ENCODE measurements around the gene ADARB1.

Gene ADARB1

DNA sequence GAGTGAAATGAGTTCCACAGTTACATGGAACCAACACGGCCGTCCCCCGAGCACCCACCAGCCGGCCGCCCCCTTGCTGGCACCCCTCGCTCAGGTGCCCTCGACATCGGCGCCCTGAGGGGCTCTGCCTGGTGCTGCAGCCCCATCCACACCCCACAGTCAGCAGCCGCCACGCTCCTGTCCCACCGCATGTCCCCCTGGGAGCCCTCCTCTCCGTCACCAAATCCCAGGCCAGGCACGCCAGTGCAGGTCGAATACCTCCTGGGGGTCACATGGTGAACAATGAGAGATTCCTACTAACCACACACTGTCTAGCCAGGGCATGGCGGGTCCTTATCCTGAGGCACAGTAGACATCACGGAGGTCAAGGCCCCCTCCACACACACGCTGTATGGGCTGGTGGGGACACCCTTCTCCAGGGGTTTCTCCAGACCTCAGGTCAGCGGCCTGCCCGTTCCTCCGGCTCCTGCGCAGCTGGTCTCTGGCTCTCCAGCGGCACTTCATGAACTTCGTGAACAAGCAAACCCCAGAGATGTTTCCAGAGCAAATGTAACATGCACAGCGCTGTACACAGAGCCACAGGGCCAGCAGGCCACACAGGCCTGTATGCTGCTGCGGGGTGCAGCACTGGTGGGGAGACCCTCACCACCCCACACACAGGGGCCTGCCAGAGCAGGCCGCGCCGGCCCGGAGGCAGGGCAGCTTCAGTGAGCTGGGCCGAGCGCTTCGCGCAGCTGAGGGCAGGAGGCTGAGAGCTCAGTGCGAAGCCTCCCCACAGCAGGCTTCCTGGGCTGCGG is 191.5 kb downstream of the ADARB1 start:
- TF ChIP-seq TOX (CRISPR knock-in tag; IDR thresholded peaks at IDR 0.05; ENCODE audit: borderline replicate concordance) (no peak), ZNF565 (CRISPR knock-in tag; conservative IDR thresholded peaks at IDR 0.05; ENCODE audit: low read depth) (no peak), BACH2 (CRISPR knock-in tag; IDR thresholded peaks at IDR 0.05; ENCODE audit: borderline replicate concordance) (no peak), PPARA (CRISPR knock-in tag; IDR thresholded peaks at IDR 0.05; ENCODE audit: borderline replicate concordance) (no peak), ZC3H10 (CRISPR knock-in tag; IDR thresholded peaks at IDR 0.05) (no peak)
- TF ChIP-seq, protein P1, sequence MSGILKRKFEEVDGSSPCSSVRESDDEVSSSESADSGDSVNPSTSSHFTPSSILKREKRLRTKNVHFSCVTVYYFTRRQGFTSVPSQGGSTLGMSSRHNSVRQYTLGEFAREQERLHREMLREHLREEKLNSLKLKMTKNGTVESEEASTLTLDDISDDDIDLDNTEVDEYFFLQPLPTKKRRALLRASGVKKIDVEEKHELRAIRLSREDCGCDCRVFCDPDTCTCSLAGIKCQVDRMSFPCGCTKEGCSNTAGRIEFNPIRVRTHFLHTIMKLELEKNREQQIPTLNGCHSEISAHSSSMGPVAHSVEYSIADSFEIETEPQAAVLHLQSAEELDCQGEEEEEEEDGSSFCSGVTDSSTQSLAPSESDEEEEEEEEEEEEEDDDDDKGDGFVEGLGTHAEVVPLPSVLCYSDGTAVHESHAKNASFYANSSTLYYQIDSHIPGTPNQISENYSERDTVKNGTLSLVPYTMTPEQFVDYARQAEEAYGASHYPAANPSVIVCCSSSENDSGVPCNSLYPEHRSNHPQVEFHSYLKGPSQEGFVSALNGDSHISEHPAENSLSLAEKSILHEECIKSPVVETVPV (CRISPR knock-in tag; IDR thresholded peaks at IDR 0.05) = no peak
- ATAC-seq = no peak

DNA sequence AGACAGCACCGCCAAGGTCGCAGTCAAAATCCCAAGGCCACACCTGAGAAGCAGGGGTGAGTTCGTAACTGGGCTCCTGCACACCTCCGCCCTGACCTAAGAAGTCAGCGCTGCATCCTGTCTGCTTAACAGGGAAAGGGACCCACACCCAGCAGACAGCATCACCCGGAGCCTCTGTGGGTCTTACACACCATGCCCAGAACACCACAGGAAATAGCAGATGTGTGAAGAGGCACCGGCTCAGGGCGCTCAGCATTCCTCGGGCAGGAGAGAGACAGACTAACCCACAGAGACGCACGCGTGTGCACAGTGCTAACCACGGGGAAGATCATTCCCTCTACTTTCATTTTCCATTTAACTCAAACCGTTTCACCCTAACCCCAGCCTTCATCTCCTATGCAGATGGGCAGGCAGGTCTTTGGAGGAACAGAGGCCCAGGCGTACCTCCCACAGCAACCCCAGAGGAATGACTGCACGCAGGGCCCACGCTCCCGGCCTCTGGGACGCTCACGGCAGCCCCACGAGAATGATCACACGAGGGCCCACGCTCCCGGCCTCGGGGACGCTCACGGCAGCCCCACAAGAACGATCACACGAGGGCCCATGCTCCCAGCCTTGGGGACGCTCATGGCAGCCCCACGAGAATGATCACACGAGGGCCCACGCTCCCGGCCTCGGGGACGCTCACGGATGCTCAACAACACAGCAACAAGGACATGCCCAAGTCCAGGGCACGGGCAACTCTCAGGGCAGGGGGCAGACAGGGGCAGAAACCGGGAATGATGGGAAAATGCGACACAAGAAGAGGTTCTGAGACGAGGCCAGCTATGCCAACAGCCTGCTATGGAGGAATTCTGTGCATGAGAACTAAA is 192.4 kb downstream of the ADARB1 start:
- no peak for TF ChIP-seq ZNF565 (CRISPR knock-in tag; conservative IDR thresholded peaks at IDR 0.05; ENCODE audit: low read depth)
- no peak for TF ChIP-seq TCF4 (CRISPR knock-in tag; IDR thresholded peaks at IDR 0.05; ENCODE audit: borderline replicate concordance)
- TF ChIP-seq ESRRG (CRISPR knock-in tag; IDR thresholded peaks at IDR 0.05) = no peak
- TF ChIP-seq CSDC2 (CRISPR knock-in tag; IDR thresholded peaks at IDR 0.05) = no peak
- TF ChIP-seq, protein P2, sequence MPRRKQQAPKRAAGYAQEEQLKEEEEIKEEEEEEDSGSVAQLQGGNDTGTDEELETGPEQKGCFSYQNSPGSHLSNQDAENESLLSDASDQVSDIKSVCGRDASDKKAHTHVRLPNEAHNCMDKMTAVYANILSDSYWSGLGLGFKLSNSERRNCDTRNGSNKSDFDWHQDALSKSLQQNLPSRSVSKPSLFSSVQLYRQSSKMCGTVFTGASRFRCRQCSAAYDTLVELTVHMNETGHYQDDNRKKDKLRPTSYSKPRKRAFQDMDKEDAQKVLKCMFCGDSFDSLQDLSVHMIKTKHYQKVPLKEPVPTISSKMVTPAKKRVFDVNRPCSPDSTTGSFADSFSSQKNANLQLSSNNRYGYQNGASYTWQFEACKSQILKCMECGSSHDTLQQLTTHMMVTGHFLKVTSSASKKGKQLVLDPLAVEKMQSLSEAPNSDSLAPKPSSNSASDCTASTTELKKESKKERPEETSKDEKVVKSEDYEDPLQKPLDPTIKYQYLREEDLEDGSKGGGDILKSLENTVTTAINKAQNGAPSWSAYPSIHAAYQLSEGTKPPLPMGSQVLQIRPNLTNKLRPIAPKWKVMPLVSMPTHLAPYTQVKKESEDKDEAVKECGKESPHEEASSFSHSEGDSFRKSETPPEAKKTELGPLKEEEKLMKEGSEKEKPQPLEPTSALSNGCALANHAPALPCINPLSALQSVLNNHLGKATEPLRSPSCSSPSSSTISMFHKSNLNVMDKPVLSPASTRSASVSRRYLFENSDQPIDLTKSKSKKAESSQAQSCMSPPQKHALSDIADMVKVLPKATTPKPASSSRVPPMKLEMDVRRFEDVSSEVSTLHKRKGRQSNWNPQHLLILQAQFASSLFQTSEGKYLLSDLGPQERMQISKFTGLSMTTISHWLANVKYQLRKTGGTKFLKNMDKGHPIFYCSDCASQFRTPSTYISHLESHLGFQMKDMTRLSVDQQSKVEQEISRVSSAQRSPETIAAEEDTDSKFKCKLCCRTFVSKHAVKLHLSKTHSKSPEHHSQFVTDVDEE (CRISPR knock-in tag; IDR thresholded peaks at IDR 0.05) = no peak
- no peak for TF ChIP-seq TOX (CRISPR knock-in tag; IDR thresholded peaks at IDR 0.05; ENCODE audit: borderline replicate concordance)
- TF ChIP-seq ZFP3 (CRISPR knock-in tag; IDR thresholded peaks at IDR 0.05) = no peak

DNA sequence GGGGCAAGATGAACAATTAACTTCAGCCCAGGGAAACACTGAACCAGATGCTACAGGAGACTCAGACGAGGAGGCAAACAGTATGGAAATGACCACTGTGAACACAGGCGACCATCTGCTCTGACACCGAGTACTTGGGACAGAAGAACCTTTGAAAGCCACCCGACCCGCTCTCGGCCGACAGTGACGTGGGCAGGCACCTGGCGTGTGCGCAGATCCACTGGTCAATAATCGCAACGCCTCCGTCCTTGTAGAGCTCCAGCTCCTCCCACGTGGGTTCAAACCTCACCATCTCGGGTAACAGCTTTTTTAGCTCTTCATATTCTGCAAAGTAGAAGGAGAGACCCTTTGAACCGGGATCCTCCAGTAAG is 193.0 kb downstream of the ADARB1 start:
- TF ChIP-seq ZFP30 (CRISPR knock-in tag; IDR thresholded peaks at IDR 0.05) (no peak), ZNF8 (CRISPR knock-in tag; IDR thresholded peaks at IDR 0.05) (no peak), SNAI2 (CRISPR knock-in tag; IDR thresholded peaks at IDR 0.05) (no peak), ZFP3 (CRISPR knock-in tag; IDR thresholded peaks at IDR 0.05) (no peak), GLIS3 (CRISPR knock-in tag; IDR thresholded peaks at IDR 0.05) (no peak), ZNF70 (CRISPR knock-in tag; IDR thresholded peaks at IDR 0.05) (no peak), TCF4 (CRISPR knock-in tag; IDR thresholded peaks at IDR 0.05; ENCODE audit: borderline replicate concordance) (no peak), ESRRG (CRISPR knock-in tag; IDR thresholded peaks at IDR 0.05) (no peak), ISL1 (CRISPR knock-in tag; IDR thresholded peaks at IDR 0.05) (no peak), ZC3H10 (CRISPR knock-in tag; IDR thresholded peaks at IDR 0.05) (no peak), ZNF565 (CRISPR knock-in tag; conservative IDR thresholded peaks at IDR 0.05; ENCODE audit: low read depth) (no peak), BACH2 (CRISPR knock-in tag; IDR thresholded peaks at IDR 0.05; ENCODE audit: borderline replicate concordance) (no peak)
- TF ChIP-seq, protein P2 (CRISPR knock-in tag; IDR thresholded peaks at IDR 0.05) = no peak
- TF ChIP-seq, protein P3, sequence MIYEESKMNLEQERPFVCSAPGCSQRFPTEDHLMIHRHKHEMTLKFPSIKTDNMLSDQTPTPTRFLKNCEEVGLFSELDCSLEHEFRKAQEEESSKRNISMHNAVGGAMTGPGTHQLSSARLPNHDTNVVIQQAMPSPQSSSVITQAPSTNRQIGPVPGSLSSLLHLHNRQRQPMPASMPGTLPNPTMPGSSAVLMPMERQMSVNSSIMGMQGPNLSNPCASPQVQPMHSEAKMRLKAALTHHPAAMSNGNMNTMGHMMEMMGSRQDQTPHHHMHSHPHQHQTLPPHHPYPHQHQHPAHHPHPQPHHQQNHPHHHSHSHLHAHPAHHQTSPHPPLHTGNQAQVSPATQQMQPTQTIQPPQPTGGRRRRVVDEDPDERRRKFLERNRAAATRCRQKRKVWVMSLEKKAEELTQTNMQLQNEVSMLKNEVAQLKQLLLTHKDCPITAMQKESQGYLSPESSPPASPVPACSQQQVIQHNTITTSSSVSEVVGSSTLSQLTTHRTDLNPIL (CRISPR knock-in tag; IDR thresholded peaks at IDR 0.05; ENCODE audit: low read depth) = no peak
- ATAC-seq = no peak

More for the DNA sequence above, 192.4 kb downstream of the ADARB1 start:
- ATAC-seq = no peak
